Osteoblast (primary cell): ENCODE results near the gene KCTD16. TPM values are rescaled to one million over a fixed set of nuclear protein-coding genes. Genes with fewer than 3 reads are reported as not detected.

Source experiments
- DNase-seq: peaks from one replicate; pipeline ENCODE4 v3.0.0; 2011; ENCODE audit warnings: low spot score, mixed read lengths; ENCODE audit not compliant: insufficient read length; ENCODE audit errors: missing footprints
- H2AFZ ChIP-seq: 2 replicates; pipeline ENCODE4 v1.6.0; 2011; ENCODE audit warnings: mild to moderate bottlenecking, low read length
- H3K27ac ChIP-seq: 2 replicates; pipeline ENCODE4 v1.5.1; 2011; ENCODE audit warnings: mild to moderate bottlenecking, low read depth, low read length, moderate library complexity
- H3K27me3 ChIP-seq: 2 replicates; pipeline ENCODE4 v1.6.0; 2012; ENCODE audit warnings: mild to moderate bottlenecking, control low read depth, inconsistent platforms, low read length, moderate library complexity; ENCODE audit not compliant: insufficient read depth
- H3K36me3 ChIP-seq: 2 replicates; pipeline ENCODE4 v1.5.1; 2011; ENCODE audit warnings: mild to moderate bottlenecking, low read length, control low read depth, moderate library complexity; ENCODE audit not compliant: insufficient read depth
- H3K4me1 ChIP-seq: 2 replicates; pipeline ENCODE4 v1.5.1; 2011; ENCODE audit warnings: mild to moderate bottlenecking, low read length, control low read depth, moderate library complexity; ENCODE audit not compliant: insufficient read depth
- H3K4me2 ChIP-seq: 2 replicates; pipeline ENCODE4 v1.6.0; 2011; ENCODE audit warnings: mild to moderate bottlenecking, low read length; ENCODE audit not compliant: insufficient read depth
- H3K4me3 ChIP-seq: fragments of 200-600 bp; sonication (generic); 3 replicates; pipeline ENCODE4 v1.5.1; 2012; ENCODE audit warnings: mild to moderate bottlenecking, low read length, inconsistent platforms; ENCODE audit not compliant: insufficient read depth
- H3K79me2 ChIP-seq: 2 replicates; pipeline ENCODE4 v1.6.0; 2012; ENCODE audit warnings: mild to moderate bottlenecking, low read length, control low read depth, inconsistent platforms; ENCODE audit not compliant: insufficient read depth
- H3K9me3 ChIP-seq: 2 replicates; pipeline ENCODE4 v1.5.1; 2011; ENCODE audit warnings: low read depth, low read length, control low read depth
- H4K20me1 ChIP-seq: 2 replicates; pipeline ENCODE4 v1.6.0; 2012; ENCODE audit warnings: mild to moderate bottlenecking, low read length, control low read depth; ENCODE audit not compliant: insufficient read depth
- total RNA-seq: library from RNA; depleted of rRNA; stranded (reverse); fragments of >200 nt; gene quantifications from 2 replicates; pipeline ENCODE4 v1.2.3, GENCODE V29; 2012
- TF ChIP-seq, protein P1 (sequence below): IDR thresholded peaks from 2 replicates; pipeline ENCODE4 v1.5.1; 2011; ENCODE audit warnings: mild to moderate bottlenecking, low read depth, low read length, moderate library complexity; ENCODE audit errors: extremely low read depth

Gene KCTD16
- total RNA-seq, 1 donor: 3.6 TPM

DNA sequence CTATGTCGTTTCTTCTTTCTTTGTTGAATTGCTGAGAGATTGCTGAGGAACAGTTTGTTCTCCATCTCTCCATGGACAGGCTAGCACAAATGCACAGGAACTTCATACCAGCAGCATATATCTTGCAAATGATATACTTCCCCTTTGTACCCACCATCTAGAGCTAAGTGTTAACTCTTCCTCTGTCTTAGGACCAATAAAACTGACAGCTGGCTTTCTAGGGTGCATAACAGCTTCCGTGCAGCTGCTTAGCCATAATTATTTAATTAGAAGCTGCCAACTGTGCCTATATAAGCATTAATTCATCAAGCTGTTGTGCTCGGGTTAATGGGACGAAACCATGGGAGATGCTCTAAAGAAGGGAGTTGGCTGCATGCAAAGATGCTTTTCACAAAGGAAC, 38.7 kb downstream of the KCTD16 start:
- Histone ChIP-seq H3K4me3 (no peak overlapping the region), H3K9me3 (no peaks in the 10 kb centered on the region), H3K79me2 (no peaks in the 10 kb centered on the region), H3K27me3 (no peaks in the 10 kb centered on the region), H3K36me3 (no peaks in the 10 kb centered on the region), H3K27ac (no peak overlapping the region), H4K20me1 (no peaks in the 10 kb centered on the region), H2AFZ (no peak overlapping the region), H3K4me2 (no peak overlapping the region), H3K4me1 (peaks cover 12% of the 10 kb centered on the region)
- DNase-seq: no peak
- TF ChIP-seq, protein P1, sequence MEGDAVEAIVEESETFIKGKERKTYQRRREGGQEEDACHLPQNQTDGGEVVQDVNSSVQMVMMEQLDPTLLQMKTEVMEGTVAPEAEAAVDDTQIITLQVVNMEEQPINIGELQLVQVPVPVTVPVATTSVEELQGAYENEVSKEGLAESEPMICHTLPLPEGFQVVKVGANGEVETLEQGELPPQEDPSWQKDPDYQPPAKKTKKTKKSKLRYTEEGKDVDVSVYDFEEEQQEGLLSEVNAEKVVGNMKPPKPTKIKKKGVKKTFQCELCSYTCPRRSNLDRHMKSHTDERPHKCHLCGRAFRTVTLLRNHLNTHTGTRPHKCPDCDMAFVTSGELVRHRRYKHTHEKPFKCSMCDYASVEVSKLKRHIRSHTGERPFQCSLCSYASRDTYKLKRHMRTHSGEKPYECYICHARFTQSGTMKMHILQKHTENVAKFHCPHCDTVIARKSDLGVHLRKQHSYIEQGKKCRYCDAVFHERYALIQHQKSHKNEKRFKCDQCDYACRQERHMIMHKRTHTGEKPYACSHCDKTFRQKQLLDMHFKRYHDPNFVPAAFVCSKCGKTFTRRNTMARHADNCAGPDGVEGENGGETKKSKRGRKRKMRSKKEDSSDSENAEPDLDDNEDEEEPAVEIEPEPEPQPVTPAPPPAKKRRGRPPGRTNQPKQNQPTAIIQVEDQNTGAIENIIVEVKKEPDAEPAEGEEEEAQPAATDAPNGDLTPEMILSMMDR: no peak

DNA sequence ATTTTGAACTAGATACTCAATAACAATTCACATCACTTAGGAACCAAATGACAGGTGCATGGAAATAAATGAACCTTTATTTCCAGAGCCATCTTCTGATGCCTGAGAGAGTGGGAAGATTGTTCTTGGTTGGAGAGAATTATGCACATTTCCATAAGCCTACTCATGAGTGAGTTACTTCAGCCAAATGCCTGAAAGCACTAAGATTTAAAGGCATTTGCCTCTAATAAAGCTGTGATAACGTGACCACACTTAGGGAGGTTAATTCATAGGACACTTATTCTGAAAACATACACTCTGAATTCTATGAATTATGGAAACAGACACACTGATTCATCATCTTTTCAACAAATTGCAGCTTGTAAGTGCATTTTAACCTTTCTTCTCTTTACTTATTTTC, 40.0 kb downstream of the KCTD16 start:
- Histone ChIP-seq H3K9me3 (no peaks in the 10 kb centered on the region), H3K79me2 (no peaks in the 10 kb centered on the region), H3K4me2 (no peak overlapping the region), H3K4me3 (no peak overlapping the region), H2AFZ (no peak overlapping the region), H3K36me3 (no peaks in the 10 kb centered on the region), H3K27me3 (no peaks in the 10 kb centered on the region), H3K4me1 (peaks cover 10% of the 10 kb centered on the region), H3K27ac (no peak overlapping the region), H4K20me1 (no peaks in the 10 kb centered on the region)
- TF ChIP-seq, protein P1: no peak
- DNase-seq: no peak

DNA sequence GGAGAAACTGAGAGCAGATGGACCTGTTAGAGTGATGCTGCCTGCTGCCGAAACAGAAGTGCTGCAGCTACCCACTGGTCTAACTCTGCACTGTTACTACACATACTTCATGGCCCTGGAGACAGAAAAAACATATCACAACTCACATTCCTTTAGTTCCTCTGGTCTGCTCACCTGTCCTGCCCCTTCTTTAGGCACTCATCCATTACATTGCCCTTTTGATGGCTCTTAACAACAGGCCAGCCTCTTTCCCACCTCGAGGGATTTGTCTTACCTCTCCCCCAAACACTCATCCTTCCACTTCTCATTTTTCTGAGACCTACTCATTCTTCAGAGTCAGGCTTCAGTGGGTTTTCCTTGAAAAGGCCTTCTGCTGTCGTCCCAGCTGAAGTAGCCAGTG, 49.2 kb downstream of the KCTD16 start:
- TF ChIP-seq, protein P1: no peak
- Histone ChIP-seq H3K27me3 (no peaks in the 10 kb centered on the region), H3K4me3 (no peak overlapping the region), H3K9me3 (no peaks in the 10 kb centered on the region), H2AFZ (no peak overlapping the region), H3K27ac (no peak overlapping the region), H4K20me1 (no peaks in the 10 kb centered on the region), H3K36me3 (no peaks in the 10 kb centered on the region), H3K79me2 (no peaks in the 10 kb centered on the region), H3K4me2 (no peak overlapping the region), H3K4me1 (no peaks in the 10 kb centered on the region)
- DNase-seq: no peak

DNA sequence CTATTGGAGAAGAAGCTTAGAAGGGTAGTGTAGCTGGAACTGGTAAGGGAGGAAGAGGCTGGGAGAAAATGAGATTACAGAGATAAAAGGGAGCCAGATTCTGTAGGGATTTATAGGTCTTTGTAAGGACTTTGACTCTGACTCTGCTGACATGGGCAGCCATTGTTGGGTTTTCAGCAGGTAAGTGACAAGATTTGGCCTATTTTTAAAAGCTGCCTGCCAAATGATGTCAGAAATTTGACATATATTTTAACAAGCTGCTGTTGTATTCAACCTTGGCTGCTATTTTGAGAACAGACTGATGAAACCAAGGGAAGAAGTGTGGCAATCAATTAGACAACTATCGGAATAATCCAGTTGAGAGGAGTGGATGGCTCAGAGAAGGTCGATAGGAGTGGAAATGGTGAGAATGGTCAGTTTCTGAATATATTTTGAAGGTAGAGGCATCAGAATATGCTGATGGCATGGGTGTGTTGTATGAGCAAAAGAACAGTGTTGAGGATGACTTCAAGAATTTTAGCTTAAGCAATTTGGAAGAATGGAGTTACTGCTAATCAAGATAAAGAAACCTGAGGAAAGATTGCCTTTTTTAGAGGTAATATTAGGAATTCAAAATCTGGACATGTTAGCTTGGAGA, 56.8 kb downstream of the KCTD16 start:
- Histone ChIP-seq H3K4me3 (no peak overlapping the region), H3K4me2 (no peak overlapping the region), H3K27me3 (no peaks in the 10 kb centered on the region), H2AFZ (no peak overlapping the region), H4K20me1 (no peaks in the 10 kb centered on the region), H3K4me1 (no peaks in the 10 kb centered on the region), H3K79me2 (no peaks in the 10 kb centered on the region), H3K36me3 (no peaks in the 10 kb centered on the region), H3K27ac (no peak overlapping the region), H3K9me3 (no peaks in the 10 kb centered on the region)
- no peak for DNase-seq
- TF ChIP-seq, protein P1: no peak
